HUES48 (cell line): ENCODE data around the gene EZR.
"Not testable (repeated sequence)": the region's sequence is repeated elsewhere in the genome, so short reads cannot be mapped to it uniquely, and the experiment has no call there.

ENCODE experiments used
- H3K27ac ChIP-seq: one replicate; pipeline ENCODE4 v1.7.0; 2013; ENCODE audit warnings: low read depth, low read length, inconsistent platforms
- H3K27me3 ChIP-seq: 2 replicates; pipeline ENCODE4 v1.6.1; 2013; ENCODE audit warnings: mild to moderate bottlenecking, low read length; ENCODE audit not compliant: control insufficient read depth, insufficient read depth
- H3K36me3 ChIP-seq: 2 replicates; pipeline ENCODE4 v1.6.1; 2013; ENCODE audit warnings: low read length; ENCODE audit not compliant: control insufficient read depth, insufficient read depth
- H3K4me1 ChIP-seq: 2 replicates; pipeline ENCODE4 v1.6.1; 2013; ENCODE audit warnings: mild to moderate bottlenecking, low read length; ENCODE audit not compliant: control insufficient read depth, insufficient read depth
- H3K4me3 ChIP-seq: 2 replicates; pipeline ENCODE4 v1.5.1; 2013; ENCODE audit warnings: mild to moderate bottlenecking, low read depth, low read length
- H3K9ac ChIP-seq: 2 replicates; pipeline ENCODE4 v1.6.1; 2013; ENCODE audit warnings: mild to moderate bottlenecking, low read depth, low read length, moderate library complexity
- H3K9me3 ChIP-seq: 2 replicates; pipeline ENCODE4 v1.6.1; 2013; ENCODE audit warnings: low read length; ENCODE audit not compliant: control insufficient read depth, insufficient read depth

The EZR gene

GRCh38 chr6:158839796-158840195 lies 20.6 kb upstream of the EZR start:
- no peaks in the 10 kb centered on the region for H3K9me3 ChIP-seq
- H3K4me3 ChIP-seq, result no peak overlapping the region
- no peaks in the 10 kb centered on the region for H3K36me3 ChIP-seq
- no peak overlapping the region for H3K27ac ChIP-seq
- H3K27me3 ChIP-seq, result no peaks in the 10 kb centered on the region
- no peak overlapping the region for H3K9ac ChIP-seq
- H3K4me1 ChIP-seq, result peaks cover 10% of the 10 kb centered on the region; the same call in 1 of the 2 replicates

DNA sequence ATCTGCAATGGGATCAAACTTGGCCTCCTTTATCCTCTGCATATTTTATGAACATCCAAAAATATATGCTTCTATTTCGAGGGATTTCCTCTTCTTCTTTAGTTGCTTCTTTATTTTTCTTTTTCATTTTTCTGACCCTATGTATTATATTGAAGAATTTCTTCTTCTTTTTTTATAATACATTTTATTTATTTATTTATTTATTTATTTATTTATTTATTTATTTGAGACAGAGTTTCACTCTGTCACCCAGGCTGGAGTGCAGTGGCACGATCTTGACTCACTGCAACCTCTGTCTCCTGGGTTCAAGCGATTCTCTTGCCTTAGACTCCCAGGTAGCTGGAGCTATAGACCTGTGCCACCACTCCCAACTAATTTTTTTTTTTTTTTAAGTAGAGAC lies 19.6 kb upstream of the EZR start:
- H3K9ac ChIP-seq, result not testable (repeated sequence)

DNA sequence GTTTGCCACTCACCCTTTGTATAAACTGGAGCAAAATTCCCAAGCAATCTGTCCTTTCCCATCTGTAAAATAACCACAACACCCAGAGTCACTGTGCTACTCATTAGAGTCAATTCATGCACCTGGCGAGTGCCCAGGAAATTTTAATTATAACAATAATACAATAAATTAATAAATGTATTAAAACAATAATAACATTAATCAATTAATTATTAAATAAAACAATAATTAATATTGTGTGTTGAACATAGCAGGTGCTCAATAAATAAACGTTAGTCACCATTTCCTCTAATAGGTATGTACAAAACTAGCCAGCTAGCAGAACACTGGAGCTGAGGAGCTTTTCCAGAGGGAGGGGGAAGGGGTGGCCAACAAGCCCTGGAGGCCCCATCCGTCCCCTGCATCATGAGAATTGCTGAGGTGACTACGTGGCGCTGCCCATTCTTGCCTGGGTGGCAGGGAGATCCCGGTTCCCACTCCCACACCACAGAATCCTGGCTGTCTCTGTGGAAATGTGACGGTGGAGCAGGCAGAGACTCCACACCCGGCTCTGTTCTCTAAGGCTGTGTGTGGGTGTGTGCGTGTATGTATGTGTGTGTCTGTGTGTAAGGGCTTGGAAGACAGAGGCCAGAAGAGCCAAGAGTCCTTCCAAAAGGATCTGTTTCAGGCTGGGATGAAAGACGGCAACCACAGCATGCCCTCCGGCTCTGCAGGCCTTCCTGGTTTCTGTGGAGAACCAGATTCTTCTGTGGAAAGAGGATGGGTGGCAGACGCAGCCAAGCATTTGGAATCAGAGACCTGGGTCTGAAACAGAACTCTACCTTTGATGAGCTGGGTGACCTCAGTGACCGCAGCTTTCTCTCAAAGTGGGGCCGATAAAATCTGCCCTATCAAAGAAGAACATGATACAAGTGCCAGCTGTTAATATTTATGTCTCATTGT lies 18.8 kb upstream of the EZR start:
- no peak overlapping the region for H3K27ac ChIP-seq
- no peak overlapping the region for H3K9ac ChIP-seq
- no peaks in the 10 kb centered on the region for H3K36me3 ChIP-seq
- no peaks in the 10 kb centered on the region for H3K9me3 ChIP-seq
- H3K4me3 ChIP-seq, result no peak overlapping the region
- H3K4me1 ChIP-seq, result peaks cover 10% of the 10 kb centered on the region; the same call in 1 of the 2 replicates
- no peaks in the 10 kb centered on the region for H3K27me3 ChIP-seq

More for the DNA sequence above, 19.6 kb upstream of the EZR start:
- not testable (repeated sequence) for H3K4me3 ChIP-seq, H3K27me3 ChIP-seq, H3K27ac ChIP-seq, H3K9me3 ChIP-seq, H3K36me3 ChIP-seq
- peaks cover 10% of the 10 kb centered on the region; the same call in 1 of the 2 replicates for H3K4me1 ChIP-seq

GRCh38 chr6:158836625-158837311 lies 17.6 kb upstream of the EZR start:
- Histone ChIP-seq H3K9ac (no peak overlapping the region), H3K27ac (no peak overlapping the region)

GRCh38 chr6:158835616-158836221 lies 16.6 kb upstream of the EZR start:
- H3K9me3 ChIP-seq, result no peaks in the 10 kb centered on the region
- no peaks in the 10 kb centered on the region for H3K36me3 ChIP-seq
- H3K27me3 ChIP-seq, result no peaks in the 10 kb centered on the region
- no peak overlapping the region for H3K4me3 ChIP-seq
- peaks cover 10% of the 10 kb centered on the region; the same call in 1 of the 2 replicates for H3K4me1 ChIP-seq
- H3K27ac ChIP-seq, result no peak overlapping the region
- H3K9ac ChIP-seq, result no peak overlapping the region

More at GRCh38 chr6:158836625-158837311, 17.6 kb upstream of the EZR start:
- H3K36me3 ChIP-seq, result no peaks in the 10 kb centered on the region
- peaks cover 10% of the 10 kb centered on the region; the same call in 1 of the 2 replicates for H3K4me1 ChIP-seq
- no peaks in the 10 kb centered on the region for H3K9me3 ChIP-seq
- H3K4me3 ChIP-seq, result no peak overlapping the region
- no peaks in the 10 kb centered on the region for H3K27me3 ChIP-seq

- no peaks in the 10 kb centered on the region for H3K27me3 ChIP-seq
- H3K36me3 ChIP-seq, result no peaks in the 10 kb centered on the region
- H3K27ac ChIP-seq, result no peak overlapping the region
- H3K4me3 ChIP-seq, result no peak overlapping the region
- peaks cover 10% of the 10 kb centered on the region; the same call in 1 of the 2 replicates for H3K4me1 ChIP-seq
- no peaks in the 10 kb centered on the region for H3K9me3 ChIP-seq
- no peak overlapping the region for H3K9ac ChIP-seq
These were observed 15.7 kb upstream of the EZR start for GRCh38 chr6:158834675-158835385.

GRCh38 chr6:158832807-158833206 lies 13.6 kb upstream of the EZR start:
- not testable (repeated sequence) for H3K27me3 ChIP-seq, H3K36me3 ChIP-seq, H3K27ac ChIP-seq, H3K9ac ChIP-seq, H3K9me3 ChIP-seq, H3K4me3 ChIP-seq
- peaks cover 10% of the 10 kb centered on the region; the same call in 1 of the 2 replicates for H3K4me1 ChIP-seq

- Histone ChIP-seq H3K27ac (no peak overlapping the region), H3K4me3 (no peak overlapping the region), H3K36me3 (no peaks in the 10 kb centered on the region), H3K4me1 (peaks cover 10% of the 10 kb centered on the region; the same call in 1 of the 2 replicates), H3K9me3 (no peaks in the 10 kb centered on the region), H3K9ac (no peak overlapping the region), H3K27me3 (no peaks in the 10 kb centered on the region)
These were observed 12.9 kb upstream of the EZR start for GRCh38 chr6:158832026-158832425.

DNA sequence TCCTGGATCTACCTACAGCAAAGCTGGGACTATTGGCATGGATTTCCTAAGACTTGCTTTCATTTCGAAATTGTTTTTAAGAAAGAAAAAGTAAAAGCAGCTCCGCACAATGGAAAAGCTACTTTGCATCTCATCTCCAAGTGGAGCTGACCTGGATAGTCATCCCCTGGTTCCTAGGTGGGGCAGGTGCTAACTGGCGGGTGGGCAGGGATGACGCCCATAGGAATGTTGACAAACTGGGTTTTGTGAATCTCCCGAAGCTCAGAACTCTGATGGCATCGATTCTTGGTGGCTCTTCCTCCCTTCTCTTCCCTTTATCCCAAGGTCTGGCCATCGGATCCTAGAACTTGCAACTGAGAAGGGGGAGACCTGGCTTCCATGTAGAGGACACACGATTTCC lies 12.4 kb upstream of the EZR start:
- no peaks in the 10 kb centered on the region for H3K9me3 ChIP-seq
- H3K27me3 ChIP-seq, result no peaks in the 10 kb centered on the region
- H3K4me1 ChIP-seq, result peaks cover 10% of the 10 kb centered on the region; the same call in 1 of the 2 replicates
- no peak overlapping the region for H3K27ac ChIP-seq
- H3K9ac ChIP-seq, result no peak overlapping the region
- H3K36me3 ChIP-seq, result no peaks in the 10 kb centered on the region
- H3K4me3 ChIP-seq, result no peak overlapping the region

DNA sequence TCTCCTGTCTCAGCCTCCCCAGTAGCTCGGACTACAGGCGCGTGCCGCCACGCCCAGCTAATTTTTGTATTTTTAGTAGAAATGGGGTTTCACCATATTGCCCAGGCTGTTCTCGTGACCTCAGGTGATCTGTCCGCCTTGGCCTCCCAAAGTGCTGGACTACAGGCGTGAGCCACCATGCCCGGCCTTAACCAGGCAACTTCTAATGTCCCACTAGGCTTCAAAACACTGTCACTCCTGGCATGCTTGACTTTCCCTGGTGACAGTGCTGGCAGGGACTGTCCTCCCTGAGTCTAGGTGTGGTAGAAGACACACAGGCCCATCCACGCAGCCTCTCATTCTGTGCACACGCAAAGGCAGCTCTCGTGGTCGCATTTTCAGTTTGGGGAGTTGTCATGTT lies 11.6 kb upstream of the EZR start:
- Histone ChIP-seq H3K27ac (no peak overlapping the region), H3K4me1 (peaks cover 9% of the 10 kb centered on the region; the same call in 1 of the 2 replicates), H3K27me3 (no peaks in the 10 kb centered on the region), H3K36me3 (no peaks in the 10 kb centered on the region), H3K4me3 (no peak overlapping the region), H3K9ac (no peak overlapping the region), H3K9me3 (no peaks in the 10 kb centered on the region)
